HCT116 (cell line): ENCODE measurements around the gene ANXA5.

Experiments used
- SP1 ChIP-seq: IDR thresholded peaks from 2 replicates; pipeline ENCODE4 v1.6.1; 2012; ENCODE audit warnings: low read depth
- TF ChIP-seq, protein P1 (sequence below): IDR thresholded peaks from 2 replicates; pipeline ENCODE4 v1.6.1; 2011; ENCODE audit warnings: mild to moderate bottlenecking, low read length, moderate library complexity; ENCODE audit not compliant: insufficient replicate concordance; ENCODE audit errors: extremely low read depth

DNA sequence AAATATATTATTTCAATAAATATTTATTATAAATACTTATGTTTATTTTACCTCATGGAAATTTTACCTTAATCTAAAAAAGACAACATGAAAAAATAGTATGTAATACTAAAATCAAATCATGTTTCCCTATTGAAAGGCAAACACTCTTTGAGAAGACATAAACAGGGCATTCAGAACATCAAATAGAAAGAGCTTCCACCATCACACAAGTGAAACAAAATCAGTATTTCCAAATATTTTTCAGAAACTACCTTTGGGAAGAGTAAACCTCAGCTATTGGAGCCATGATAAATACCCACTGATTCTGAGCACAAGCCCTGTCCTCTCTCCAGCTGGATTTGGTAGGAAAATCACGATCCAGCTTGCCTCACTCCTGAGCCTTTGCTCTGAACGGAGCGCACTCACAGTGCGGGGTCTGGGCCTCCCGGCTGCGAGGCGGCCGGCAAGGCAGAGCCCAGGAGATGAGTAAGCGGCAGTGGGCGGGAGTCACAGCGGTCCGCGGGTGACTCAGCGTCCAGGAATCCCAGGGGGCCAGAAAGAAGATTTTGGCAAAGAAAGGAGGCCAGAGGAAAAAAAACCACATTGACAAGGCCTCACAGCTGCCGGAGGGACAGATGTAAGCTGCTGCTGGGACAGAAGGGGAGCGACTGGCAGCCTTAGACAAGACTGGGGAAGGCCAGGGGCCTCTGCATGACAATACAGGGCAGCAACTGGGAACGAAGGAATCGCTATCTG is 14.7 kb upstream of the ANXA5 start:
- TF ChIP-seq, protein P1, sequence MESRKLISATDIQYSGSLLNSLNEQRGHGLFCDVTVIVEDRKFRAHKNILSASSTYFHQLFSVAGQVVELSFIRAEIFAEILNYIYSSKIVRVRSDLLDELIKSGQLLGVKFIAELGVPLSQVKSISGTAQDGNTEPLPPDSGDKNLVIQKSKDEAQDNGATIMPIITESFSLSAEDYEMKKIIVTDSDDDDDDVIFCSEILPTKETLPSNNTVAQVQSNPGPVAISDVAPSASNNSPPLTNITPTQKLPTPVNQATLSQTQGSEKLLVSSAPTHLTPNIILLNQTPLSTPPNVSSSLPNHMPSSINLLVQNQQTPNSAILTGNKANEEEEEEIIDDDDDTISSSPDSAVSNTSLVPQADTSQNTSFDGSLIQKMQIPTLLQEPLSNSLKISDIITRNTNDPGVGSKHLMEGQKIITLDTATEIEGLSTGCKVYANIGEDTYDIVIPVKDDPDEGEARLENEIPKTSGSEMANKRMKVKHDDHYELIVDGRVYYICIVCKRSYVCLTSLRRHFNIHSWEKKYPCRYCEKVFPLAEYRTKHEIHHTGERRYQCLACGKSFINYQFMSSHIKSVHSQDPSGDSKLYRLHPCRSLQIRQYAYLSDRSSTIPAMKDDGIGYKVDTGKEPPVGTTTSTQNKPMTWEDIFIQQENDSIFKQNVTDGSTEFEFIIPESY, result peak; percentile 52
- peak; percentile 79 for TF ChIP-seq SP1
